Smooth muscle cell of the umbilical artery (primary cell): ENCODE measurements around the gene CD1E. TPM values are rescaled to one million over a fixed set of nuclear protein-coding genes. Genes with fewer than 3 reads are reported as not detected.

Experiments
- total RNA-seq: library from RNA; depleted of rRNA; stranded (reverse); fragments of >200 nt; gene quantifications from 2 replicates; pipeline ENCODE4 v1.2.3, GENCODE V29; 2014

The CD1E gene
- not detected in 2 replicates for total RNA-seq

DNA sequence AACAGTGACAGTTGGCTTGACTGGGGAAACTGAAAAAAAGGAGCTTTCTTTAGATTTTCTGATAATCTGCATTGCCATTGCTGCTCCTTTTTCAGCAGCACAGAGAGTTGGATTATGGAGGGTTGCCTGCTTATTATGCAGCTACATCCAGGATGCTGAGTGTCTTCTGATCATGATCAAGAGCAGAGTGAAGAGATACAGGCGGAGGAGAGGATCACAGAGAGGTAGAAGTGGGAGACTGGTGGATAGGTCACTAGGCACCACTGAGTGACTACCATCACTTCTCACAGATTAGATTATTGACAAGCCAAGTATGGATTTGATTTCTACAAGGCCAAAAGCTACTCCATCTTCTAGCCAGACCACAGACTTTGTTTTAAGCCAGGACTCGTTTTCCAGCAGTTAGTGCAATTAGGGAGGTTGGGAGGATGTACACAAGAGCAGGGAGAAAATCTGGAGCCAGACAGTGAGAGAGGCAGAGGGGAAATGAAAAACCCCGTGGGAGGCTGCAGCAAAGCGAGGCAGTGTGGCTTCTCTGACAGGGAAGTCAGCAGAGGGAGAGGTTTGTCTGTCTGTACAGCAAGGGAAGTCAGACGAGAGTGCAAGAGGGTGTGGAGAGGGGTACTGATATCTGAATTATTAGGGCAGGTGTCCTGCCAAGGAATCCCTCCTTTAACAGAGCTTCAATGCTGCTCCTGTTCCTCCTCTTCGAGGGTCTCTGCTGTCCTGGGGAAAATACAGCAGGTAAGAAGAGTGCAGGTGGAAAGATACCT is at the start of gene CD1E:
CD1E (plus strand) TSS at position 592 of the 773 bp plus-strand sequence; CDS start at position 687, 95 bp downstream.

DNA sequence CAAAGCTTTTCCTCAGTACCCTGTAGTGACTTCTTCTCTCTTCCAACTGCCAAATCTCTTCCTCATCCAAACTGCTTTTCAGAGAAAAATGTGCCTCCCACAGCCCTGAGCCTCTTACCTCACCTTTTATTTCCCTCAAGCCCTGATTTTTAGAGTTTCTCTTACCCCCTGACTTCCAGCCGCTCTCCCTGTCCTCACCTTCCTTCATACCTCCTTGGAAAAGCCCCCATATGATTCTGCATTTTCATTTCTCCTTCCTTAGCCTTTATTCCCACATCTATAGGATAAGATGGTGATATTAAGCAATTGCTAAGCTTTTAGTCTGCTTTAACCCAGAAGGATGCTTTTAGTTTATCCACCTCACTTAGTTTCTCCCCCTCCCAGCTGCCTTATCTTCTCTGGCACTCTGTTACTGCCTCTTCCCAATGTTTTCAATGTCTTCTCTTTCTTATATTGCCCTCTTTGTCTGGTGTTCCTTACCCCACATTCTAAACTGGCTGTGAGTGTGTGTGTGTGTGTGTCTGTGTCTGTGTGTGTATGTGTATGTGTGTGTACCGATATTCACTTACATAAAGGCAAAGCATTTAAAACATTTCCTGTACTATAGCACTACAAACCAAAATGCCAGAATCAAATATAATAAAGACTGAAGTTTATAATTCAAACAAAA is 22.1 kb upstream of the CD1E start, which contains the start of gene CD1B:
CD1B (minus strand) TSS at position 51 of the 670 bp plus-strand sequence. CDS start 108 bp downstream, outside the sequence.

DNA sequence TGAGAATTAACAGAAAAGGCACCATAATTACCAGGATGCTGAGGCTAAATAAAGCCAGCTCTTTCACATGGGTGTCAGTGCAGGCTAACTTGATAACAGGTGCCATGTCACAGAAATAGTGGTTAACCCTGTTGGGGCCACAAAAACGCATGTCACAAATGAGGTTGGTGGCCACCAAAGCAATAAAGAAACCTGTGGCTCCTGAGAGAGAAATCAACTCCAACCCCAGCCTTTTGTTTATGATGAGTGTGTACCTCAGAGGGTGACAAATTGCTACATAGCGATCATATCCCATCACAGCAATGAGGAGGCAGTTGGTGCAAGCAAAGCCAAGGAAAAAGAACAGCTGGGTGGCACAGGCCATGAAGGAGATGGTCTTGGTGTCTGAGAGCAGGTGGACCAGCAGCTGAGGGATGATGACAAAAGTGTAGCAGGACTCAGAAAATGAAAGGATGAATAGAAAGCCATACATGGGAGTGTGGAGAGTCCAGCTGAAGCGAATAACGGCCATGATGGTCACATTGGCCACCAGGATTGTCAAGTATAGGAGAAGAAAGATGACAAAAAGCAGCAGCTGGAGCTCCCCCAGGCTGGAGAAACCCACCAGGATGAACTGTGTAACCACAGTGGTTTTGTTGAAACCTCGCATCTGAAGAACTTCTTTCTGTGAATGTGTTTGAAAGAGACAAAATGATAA is 45.3 kb downstream of the CD1E start, which contains the start of gene OR10T2:
OR10T2 (minus strand) TSS at position 649 of the 697 bp plus-strand sequence; CDS start at position 649, 0 bp downstream.

Other genes starting within 250 kb of the CD1E start
- gene CD1D, start 173.0 kb upstream of the CD1E start, total RNA-seq, result 0.51 and 3.0 TPM in 2 replicates
- gene CD1A, start 99.5 kb upstream of the CD1E start, total RNA-seq, result not detected in 2 replicates
- not detected in 2 replicates for gene CD1C, start 64.0 kb upstream of the CD1E start, total RNA-seq
- not detected in 2 replicates for gene CD1B, start 22.4 kb upstream of the CD1E start, total RNA-seq
- not detected in 2 replicates for gene OR10T2, start 45.6 kb downstream of the CD1E start, total RNA-seq
- not detected in 2 replicates for gene OR10K2, start 72.3 kb downstream of the CD1E start, total RNA-seq
- gene OR10K1, start 107.9 kb downstream of the CD1E start, total RNA-seq, result not detected in 2 replicates
- gene OR10R2, start 118.3 kb downstream of the CD1E start, total RNA-seq, result not detected in 2 replicates
- gene OR6Y1, start 200.5 kb downstream of the CD1E start, total RNA-seq, result not detected in 2 replicates
- not detected in 2 replicates for gene OR6P1, start 216.7 kb downstream of the CD1E start, total RNA-seq
- gene OR10X1, start 226.0 kb downstream of the CD1E start, total RNA-seq, result not detected in 2 replicates